ENCODE results near the gene RAB6B. TPM values are rescaled to one million over a fixed set of nuclear protein-coding genes. Genes with fewer than 3 reads are reported as not detected.

Gene RAB6B
- total RNA-seq, 2 experiments from 2014 or later = 2.7 to 3.9 TPM

DNA sequence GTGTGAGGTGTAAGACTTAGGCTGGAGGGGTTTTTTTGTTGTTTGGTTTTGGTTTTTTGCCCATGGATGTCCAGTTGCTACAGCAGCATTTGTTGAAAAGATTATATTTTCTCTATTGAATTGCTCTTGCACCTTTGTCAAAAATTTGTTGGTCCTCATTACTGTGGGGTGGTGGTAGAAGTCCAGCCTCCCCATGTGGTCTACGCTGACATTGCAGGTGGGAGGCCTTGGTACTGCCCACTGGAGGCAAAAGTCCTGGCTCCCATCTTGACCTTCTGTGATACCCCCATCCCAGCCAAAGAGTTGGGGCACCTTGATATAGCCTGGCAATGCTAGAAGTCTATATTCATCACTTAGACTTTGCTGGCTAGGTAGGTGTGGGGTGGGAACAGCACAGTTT is 5.4 kb upstream of the RAB6B start:
- POLR2A ChIA-PET = no interaction called here
- intact Hi-C loops (cut with micrococcal nuclease) = no loop called here
- CTCF ChIA-PET = no interaction called here

DNA sequence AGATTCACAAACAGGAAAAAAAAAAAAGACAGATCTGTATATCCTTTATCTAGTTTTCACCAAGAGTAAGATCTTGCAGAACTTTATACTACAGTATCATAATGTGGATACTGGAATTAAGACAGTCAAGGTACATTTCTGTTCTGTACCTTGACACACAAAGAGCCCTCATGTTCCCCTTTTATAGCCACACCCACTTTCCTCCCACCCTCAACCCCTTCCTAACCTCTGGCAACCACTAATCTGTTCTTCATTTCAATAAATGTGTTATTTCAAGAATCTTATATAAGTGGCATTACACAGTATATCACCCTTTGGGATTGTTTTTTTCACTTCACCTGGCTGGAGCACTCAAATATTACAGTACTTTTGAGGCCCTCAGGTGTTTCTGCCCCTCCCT is 3.6 kb upstream of the RAB6B start:
- Mint-ChIP-seq H3K27ac (no peak overlapping the region), H3K9me3 (peaks cover 10% of the 10 kb centered on the region), H3K4me1 (ENCODE audit: low read depth) (peaks cover 3% of the 10 kb centered on the region), H3K27me3 (peaks cover 24% of the 10 kb centered on the region), H3K36me3 (no peaks in the 10 kb centered on the region), H3K4me3 (no peak overlapping the region)
- ChIA-PET POLR2A (no interaction called here), CTCF (no interaction called here)
- intact Hi-C loops (cut with micrococcal nuclease) = no loop called here
- no peak for DNase-seq

More for the DNA sequence above, 5.4 kb upstream of the RAB6B start:
- H3K27me3 Mint-ChIP-seq = peaks cover 19% of the 10 kb centered on the region
- DNase-seq = no peak
- H3K4me3 Mint-ChIP-seq = no peak overlapping the region
- no peaks in the 10 kb centered on the region for H3K4me1 Mint-ChIP-seq (ENCODE audit: low read depth)
- H3K36me3 Mint-ChIP-seq = no peaks in the 10 kb centered on the region
- peaks cover 10% of the 10 kb centered on the region for H3K9me3 Mint-ChIP-seq
- no peak overlapping the region for H3K27ac Mint-ChIP-seq

DNA sequence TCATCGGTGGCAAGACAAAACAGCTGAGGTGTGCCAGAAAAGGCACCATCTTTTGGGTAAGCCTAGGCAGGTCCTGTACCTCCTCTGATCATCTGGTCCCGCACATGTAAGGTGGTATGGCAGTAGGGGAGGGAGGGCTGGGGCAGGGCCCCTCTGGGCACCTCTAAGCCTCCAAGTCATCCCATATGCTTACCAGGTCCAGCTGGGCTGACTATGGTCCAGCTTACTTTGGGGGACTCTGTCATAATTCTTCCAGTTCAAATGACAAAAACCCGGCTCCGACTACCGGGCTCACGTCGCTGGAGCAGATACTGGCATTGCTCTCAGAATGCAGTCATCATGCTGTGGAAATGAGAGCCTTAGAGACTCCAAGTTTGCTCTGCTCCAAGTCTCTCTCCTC is 1.9 kb upstream of the RAB6B start:
- Mint-ChIP-seq H3K9me3 (peaks cover 2% of the 10 kb centered on the region), H3K4me1 (ENCODE audit: low read depth) (peaks cover 3% of the 10 kb centered on the region), H3K36me3 (no peaks in the 10 kb centered on the region), H3K27me3 (peaks cover 32% of the 10 kb centered on the region), H3K27ac (no peak overlapping the region), H3K4me3 (no peak overlapping the region)
- ChIA-PET POLR2A (no interaction called here), CTCF (no interaction called here)
- DNase-seq = no peak
- intact Hi-C loops (cut with micrococcal nuclease) = no loop called here

DNA sequence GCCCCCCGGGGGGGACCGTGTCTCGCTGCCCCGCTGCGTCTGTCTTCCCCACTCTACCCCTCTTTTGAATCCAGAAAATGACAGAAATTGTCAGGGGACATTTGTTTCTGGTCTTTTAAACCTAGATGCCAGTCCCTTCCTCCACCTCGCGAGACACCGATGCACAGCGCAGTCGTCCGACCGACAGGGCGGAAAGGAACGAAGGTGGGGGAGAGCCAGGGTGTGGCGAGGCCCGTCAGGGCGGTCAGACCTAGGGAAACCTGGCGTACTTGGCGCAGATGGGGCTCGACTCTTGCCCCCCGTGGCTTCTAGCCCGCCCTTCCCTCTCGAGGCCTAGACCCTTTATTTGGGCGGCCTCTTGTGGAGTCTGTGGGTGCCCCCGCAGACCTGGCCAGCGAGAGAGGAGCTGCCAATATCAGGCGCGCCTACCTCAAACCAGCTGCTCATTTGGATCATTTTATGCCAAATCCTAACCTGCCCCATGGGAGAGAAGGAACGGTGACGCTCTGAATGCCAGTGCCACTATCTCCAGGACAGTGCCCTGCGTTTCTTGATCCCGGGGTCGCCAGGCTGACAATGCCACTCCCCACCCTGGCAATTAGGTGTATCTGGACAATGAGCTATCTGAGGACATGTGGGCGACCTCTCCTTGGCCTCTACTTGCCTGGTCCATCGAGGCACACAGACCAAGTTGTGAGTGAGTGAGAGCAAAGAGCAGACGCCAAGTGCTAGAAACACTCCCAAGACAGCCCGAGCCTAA is 500 bp upstream of the RAB6B start:
- ChIA-PET CTCF (no interaction called here), POLR2A (no interaction called here)
- Mint-ChIP-seq H3K36me3 (no peaks in the 10 kb centered on the region), H3K4me1 (ENCODE audit: low read depth) (peaks cover 3% of the 10 kb centered on the region), H3K4me3 (peak overlapping the region; percentile 54), H3K27ac (no peak overlapping the region), H3K9me3 (no peaks in the 10 kb centered on the region), H3K27me3 (peaks cover 34% of the 10 kb centered on the region)
- no peak for DNase-seq
- intact Hi-C loops (cut with micrococcal nuclease) = no loop called here

DNA sequence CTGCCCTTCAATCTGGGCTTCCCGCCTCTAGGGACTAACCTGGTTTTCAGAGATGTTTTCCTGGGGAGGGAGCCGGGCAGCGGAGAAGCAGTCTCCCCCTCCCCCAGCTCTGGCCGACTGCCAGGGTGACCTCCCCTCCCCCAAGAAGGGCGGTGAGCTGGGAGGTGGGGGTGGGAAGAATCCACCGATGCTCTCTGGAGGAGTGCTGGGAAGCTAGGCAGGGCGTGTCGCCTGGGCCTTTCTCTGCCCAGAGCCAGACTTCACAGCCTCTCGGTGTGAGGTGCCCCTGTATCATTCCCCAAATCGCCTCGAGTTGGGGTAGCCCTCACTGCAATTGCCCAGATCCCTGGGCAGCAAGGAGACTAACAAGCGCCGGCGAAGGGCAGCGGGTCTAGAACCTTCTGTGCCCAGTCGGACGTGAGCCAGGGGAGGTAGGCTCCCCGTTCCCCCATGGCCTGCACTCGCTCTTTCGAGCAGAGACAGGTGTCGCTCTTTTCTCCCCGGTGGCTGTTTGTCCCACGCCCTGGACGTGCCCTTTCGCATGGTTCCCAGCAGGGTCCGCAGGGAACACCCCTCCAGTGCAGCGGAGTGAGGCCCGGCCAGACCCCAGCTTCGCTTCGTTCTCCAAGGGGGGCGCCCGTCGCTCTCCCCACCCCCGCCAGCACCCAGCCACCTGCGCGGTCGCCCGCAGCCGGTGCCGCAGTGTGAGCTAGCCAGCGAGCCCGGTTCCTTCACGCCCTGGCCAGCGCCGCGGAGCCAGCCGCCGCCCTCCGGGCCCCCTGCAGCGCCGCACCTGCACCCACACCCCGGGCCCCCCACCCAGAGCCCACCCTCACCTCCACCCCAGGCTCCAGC is 1.1 kb downstream of the RAB6B start:
- ChIA-PET CTCF (no interaction called here), POLR2A (no interaction called here)
- peaks cover 40% of the 10 kb centered on the region for H3K27me3 Mint-ChIP-seq
- intact Hi-C loops (cut with micrococcal nuclease) = no loop called here
- no peak overlapping the region for H3K4me3 Mint-ChIP-seq
- H3K27ac Mint-ChIP-seq = no peak overlapping the region
- H3K4me1 Mint-ChIP-seq (ENCODE audit: low read depth) = peaks cover 3% of the 10 kb centered on the region
- no peaks in the 10 kb centered on the region for H3K36me3 Mint-ChIP-seq
- H3K9me3 Mint-ChIP-seq = no peaks in the 10 kb centered on the region
- DNase-seq = no peak

DNA sequence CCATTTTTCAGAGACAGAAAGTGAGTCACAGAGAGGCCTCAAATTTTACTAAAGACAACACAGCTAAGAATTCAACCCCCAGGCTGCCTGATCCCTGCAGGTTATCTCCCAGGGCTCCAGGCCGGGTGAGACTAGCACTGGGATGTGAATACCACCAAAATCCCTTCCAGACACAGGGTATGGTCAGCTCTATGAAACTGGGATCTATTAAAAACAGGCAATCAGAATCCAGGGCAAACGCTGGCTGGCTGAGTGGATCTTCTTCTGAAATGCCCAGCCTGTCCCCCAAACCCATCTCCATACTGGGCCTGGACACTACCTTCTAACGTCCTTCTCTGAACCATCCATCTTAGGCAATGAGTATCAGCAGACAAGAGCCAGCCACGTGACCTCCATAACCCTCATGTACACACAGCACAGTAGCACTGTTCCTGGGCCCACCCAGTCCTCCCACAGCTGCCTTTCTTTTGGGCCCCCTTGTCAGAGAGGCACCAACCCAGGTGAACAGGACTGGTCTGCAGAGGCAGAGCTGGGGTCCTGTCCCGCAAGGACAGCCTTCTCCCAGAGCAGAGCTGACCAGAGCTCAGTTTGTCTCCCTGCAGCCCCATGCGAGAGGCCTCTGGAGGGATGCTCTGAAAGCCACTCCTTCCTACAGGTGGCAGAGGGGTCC is 1.9 kb downstream of the RAB6B start:
- CTCF ChIA-PET = no interaction called here
- intact Hi-C loops (cut with micrococcal nuclease) = no loop called here
- H3K27me3 Mint-ChIP-seq = peaks cover 40% of the 10 kb centered on the region

DNA sequence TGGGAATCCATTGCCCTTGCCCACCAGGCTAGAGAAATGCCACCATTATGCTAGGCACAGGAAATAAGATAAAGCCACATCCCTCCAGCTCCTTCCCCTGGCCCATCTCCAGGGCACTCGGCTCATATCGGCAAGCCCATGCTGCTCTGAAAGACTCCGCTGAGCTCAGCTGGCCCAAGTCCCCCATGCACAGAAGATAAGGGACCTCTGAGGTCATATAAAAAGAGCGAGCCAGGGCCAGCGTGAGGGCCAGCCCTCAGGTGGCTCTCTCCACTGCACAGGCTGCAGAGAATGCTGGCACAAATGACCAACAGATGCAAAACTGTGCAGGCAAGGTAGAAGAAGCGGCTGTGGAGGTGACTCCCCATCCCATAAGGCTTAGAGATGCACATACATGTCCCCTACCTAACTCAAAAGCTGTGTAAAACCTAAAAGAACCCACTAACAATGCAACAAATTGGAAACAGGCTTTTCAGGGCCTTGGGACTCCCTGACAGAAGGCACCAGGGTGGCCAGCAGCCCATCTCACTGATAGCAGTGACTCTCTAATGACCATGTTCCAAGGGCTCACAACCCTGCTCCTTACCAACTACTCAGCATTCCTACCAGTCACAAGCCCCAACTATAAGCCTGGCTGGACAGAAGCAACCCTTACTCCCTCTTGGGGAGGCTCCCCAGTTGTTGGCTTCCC is 3.0 kb downstream of the RAB6B start:
- POLR2A ChIA-PET = no interaction called here
- intact Hi-C loops (cut with micrococcal nuclease) = no loop called here
- no peaks in the 10 kb centered on the region for H3K36me3 Mint-ChIP-seq
- CTCF ChIA-PET = no interaction called here
- peaks cover 40% of the 10 kb centered on the region for H3K27me3 Mint-ChIP-seq
- H3K4me1 Mint-ChIP-seq (ENCODE audit: low read depth) = peaks cover 3% of the 10 kb centered on the region
- no peaks in the 10 kb centered on the region for H3K9me3 Mint-ChIP-seq
- no peak overlapping the region for H3K27ac Mint-ChIP-seq
- H3K4me3 Mint-ChIP-seq = no peak overlapping the region
- no peak for DNase-seq

More for the DNA sequence above, 1.9 kb downstream of the RAB6B start:
- Mint-ChIP-seq H3K9me3 (no peaks in the 10 kb centered on the region), H3K4me1 (ENCODE audit: low read depth) (peaks cover 3% of the 10 kb centered on the region), H3K36me3 (no peaks in the 10 kb centered on the region), H3K4me3 (no peak overlapping the region), H3K27ac (no peak overlapping the region)
- POLR2A ChIA-PET = no interaction called here
- DNase-seq = no peak

DNA sequence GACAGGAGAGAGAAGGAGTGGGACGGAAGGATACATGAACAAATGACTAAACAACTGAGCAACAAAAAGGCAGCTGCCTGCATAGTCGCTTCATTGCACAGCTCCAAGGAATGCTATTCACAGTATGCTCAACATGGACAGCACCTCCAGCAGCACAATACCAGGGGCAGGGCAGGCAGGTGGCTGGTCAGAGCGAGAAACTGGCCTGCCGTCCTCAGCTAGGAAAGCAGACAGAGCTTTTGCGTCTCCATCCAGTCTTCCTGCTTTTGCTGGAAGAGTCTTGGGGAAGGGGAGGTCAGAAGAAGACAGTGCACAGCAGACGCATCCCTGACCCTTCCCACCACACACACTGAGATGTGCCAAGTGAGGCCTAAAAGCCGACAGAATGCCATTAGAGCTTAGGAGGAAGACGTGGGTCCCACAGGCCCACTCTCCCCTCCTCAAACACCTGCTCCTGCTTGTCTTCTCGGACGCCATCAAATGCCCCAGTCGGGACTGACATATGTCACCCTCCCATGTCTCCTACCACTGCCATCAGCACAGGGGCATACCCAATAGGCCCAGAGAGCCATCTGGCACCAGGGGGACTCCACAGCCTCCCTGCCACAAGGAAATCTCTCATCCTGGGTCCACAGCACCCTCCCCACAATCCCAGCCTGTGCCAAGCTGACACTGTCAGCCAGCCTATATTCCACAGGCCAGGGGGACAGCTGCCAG is 3.9 kb downstream of the RAB6B start:
- ChIA-PET POLR2A (no interaction called here), CTCF (no interaction called here)
- H3K4me1 Mint-ChIP-seq (ENCODE audit: low read depth) = peaks cover 3% of the 10 kb centered on the region
- H3K27me3 Mint-ChIP-seq = peaks cover 34% of the 10 kb centered on the region
- no peak overlapping the region for H3K4me3 Mint-ChIP-seq
- intact Hi-C loops (cut with micrococcal nuclease) = no loop called here
- no peaks in the 10 kb centered on the region for H3K9me3 Mint-ChIP-seq
- no peak for DNase-seq
- no peak overlapping the region for H3K27ac Mint-ChIP-seq
- H3K36me3 Mint-ChIP-seq = no peaks in the 10 kb centered on the region

DNA sequence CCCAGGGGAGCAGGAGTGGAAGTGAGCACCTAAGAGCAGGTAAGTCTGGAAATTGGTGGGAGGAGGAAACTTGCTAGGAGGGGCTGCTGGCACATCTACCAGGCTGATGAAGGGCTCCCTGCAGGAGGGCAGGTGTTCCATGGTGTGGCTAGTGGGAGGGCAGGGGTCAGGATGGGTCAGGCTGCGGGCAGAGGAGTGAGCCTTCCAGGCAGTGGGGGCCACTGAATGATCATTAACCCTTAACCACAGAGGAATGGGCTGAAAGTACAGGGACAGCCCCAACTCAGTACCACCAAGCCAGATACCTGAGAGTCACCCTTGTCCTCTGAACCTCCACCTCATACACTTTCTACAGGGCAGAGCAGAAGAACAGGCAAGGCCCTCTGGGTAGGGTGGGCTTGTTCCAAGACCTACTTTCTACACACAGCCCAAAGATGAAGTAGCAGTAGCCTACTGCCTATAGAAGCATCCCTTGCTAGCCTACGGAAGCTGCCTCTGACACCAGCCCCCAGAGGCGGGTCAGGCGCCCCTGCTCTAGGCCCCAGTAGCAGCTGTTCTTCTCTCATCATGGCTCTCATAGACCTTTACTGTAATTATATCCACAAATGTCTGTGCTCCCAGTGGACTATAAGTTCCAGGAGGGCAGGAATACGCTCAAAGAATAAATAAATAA is 4.6 kb downstream of the RAB6B start:
- Mint-ChIP-seq H3K27ac (no peak overlapping the region), H3K4me3 (no peak overlapping the region), H3K36me3 (no peaks in the 10 kb centered on the region), H3K4me1 (ENCODE audit: low read depth) (peaks cover 3% of the 10 kb centered on the region), H3K9me3 (no peaks in the 10 kb centered on the region), H3K27me3 (peaks cover 27% of the 10 kb centered on the region)
- intact Hi-C loops (cut with micrococcal nuclease) = no loop called here
- DNase-seq = no peak
- ChIA-PET CTCF (no interaction called here), POLR2A (no interaction called here)

DNA sequence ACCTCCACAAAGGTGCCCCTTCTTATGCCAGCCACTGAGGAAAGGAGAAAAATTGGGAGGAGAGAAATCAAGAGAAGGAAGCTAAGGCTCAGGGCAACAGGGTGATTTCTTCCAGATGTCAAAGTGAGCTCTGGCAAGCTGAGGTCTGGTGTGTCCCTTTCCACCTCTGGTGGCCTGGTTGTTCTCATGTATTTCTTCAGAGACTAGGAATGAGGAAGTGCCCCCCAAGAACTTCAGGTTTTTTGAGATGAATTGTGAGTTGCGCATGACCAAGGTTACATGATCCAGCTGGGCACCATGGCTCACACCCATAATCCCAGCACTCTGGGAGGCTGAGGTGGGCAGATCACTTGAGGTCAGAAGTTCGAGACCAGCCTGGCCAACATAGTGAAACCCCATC is 5.6 kb downstream of the RAB6B start:
- Mint-ChIP-seq H3K9me3 (no peaks in the 10 kb centered on the region), H3K4me3 (no peak overlapping the region), H3K4me1 (ENCODE audit: low read depth) (no peaks in the 10 kb centered on the region), H3K27me3 (peaks cover 22% of the 10 kb centered on the region), H3K27ac (no peak overlapping the region), H3K36me3 (no peaks in the 10 kb centered on the region)
- POLR2A ChIA-PET = no interaction called here
- intact Hi-C loops (cut with micrococcal nuclease) = no loop called here
- DNase-seq = no peak
- CTCF ChIA-PET = no interaction called here

DNA sequence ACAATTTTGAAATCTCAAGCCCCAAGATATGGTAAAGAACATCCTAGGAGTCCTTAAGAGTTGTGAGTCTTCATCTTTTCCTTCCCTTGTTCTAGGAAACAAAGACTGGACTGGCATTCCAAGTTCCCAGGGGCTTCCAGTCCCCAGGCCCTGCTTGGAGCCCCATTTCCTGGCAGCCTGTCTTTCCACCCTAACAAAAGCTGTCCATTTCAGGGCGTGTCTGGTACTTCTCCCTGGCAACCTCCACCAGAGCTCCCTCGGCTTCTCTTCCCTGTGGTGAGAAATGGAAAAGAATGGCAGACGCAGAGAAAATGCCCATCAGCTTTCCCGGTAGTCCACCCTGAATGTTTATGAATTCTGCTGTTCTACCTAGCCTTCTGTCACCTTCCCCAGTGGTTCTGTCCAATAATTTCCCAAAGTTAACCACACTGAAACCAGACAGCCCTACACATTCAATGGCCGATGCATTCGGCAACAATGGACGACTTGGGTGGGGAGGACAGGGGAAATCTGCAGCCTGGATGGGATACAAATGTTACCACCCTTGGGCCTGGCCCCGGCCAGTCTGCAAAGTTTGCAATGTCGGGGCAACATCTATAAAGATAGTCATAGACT is 6.8 kb downstream of the RAB6B start:
- intact Hi-C loops (cut with micrococcal nuclease) = no loop called here
- no peaks in the 10 kb centered on the region for H3K36me3 Mint-ChIP-seq
- no peak for DNase-seq
- H3K4me3 Mint-ChIP-seq = no peak overlapping the region
- H3K27ac Mint-ChIP-seq = no peak overlapping the region
- no peaks in the 10 kb centered on the region for H3K4me1 Mint-ChIP-seq (ENCODE audit: low read depth)
- CTCF ChIA-PET = no interaction called here
- H3K27me3 Mint-ChIP-seq = peaks cover 15% of the 10 kb centered on the region
- H3K9me3 Mint-ChIP-seq = no peaks in the 10 kb centered on the region
- POLR2A ChIA-PET = no interaction called here

Measured in activated CD4-positive, alpha-beta memory T cell treated with anti-CD3 and anti-CD28 coated beads for 36 hours (primary cell).